Neuronal stem cell (in vitro differentiated cells): Measurements from ENCODE around the gene SMIM11.

Experiments
- DNase-seq: peaks from one replicate; pipeline ENCODE4 v3.0.0-alpha.2; 2013; ENCODE audit warnings: low spot score
- H2AFZ ChIP-seq: one replicate; pipeline ENCODE4 v1.6.1; 2013; ENCODE audit warnings: mild to moderate bottlenecking, low read length, inconsistent platforms
- H2AK5ac ChIP-seq: 2 replicates; pipeline ENCODE4 v1.6.1; 2013; ENCODE audit warnings: low read depth, mild to moderate bottlenecking, inconsistent platforms, low read length, moderate library complexity, mixed read lengths
- H2BK120ac ChIP-seq: 2 replicates; pipeline ENCODE4 v1.6.1; 2013; ENCODE audit warnings: low read depth, mild to moderate bottlenecking, inconsistent platforms, low read length, moderate library complexity, mixed read lengths
- H2BK12ac ChIP-seq: one replicate; pipeline ENCODE4 v1.6.1; 2013; ENCODE audit warnings: low read length, inconsistent platforms
- H2BK15ac ChIP-seq: 2 replicates; pipeline ENCODE4 v1.6.1; 2013; ENCODE audit warnings: mild to moderate bottlenecking, low read length, inconsistent platforms, mixed read lengths
- H2BK5ac ChIP-seq: one replicate; pipeline ENCODE4 v1.6.1; 2013; ENCODE audit warnings: inconsistent platforms, mild to moderate bottlenecking, low read length, moderate library complexity
- H3K14ac ChIP-seq: one replicate; pipeline ENCODE4 v1.6.1; 2013; ENCODE audit warnings: low read length, inconsistent platforms
- H3K18ac ChIP-seq: 2 replicates; pipeline ENCODE4 v1.6.1; 2013; ENCODE audit warnings: low read length, inconsistent platforms
- H3K23ac ChIP-seq: 2 replicates; pipeline ENCODE4 v1.6.1; 2013; ENCODE audit warnings: low read depth, mild to moderate bottlenecking, mixed read lengths, low read length, inconsistent platforms; ENCODE audit not compliant: poor library complexity
- H3K27ac ChIP-seq: replicated peaks from 3 replicates; pipeline ENCODE4 v1.5.1; 2013; ENCODE audit warnings: low read length, inconsistent platforms
- H3K27me3 ChIP-seq, 3 experiments: 2 replicates each; pipeline ENCODE4 v1.6.1; 2013; ENCODE audit warnings: low read length in 3 of 3, mild to moderate bottlenecking in 2 of 3, inconsistent platforms in 1 of 3, low read depth in 1 of 3, mixed read lengths in 1 of 3, moderate library complexity in 1 of 3; ENCODE audit not compliant: control insufficient read depth in 3 of 3, insufficient read depth in 3 of 3
- H3K36me3 ChIP-seq, 2 donors: replicated peaks in 1 of 2; 2 replicates each; pipeline ENCODE4 v1.6.1; 2013; ENCODE audit warnings: low read length in 2 of 2; ENCODE audit not compliant: control insufficient read depth in 2 of 2, insufficient read depth in 2 of 2
- H3K4ac ChIP-seq: 2 replicates; pipeline ENCODE4 v1.6.1; 2013; ENCODE audit warnings: inconsistent platforms, mild to moderate bottlenecking, low read length, moderate library complexity
- H3K4me1 ChIP-seq, 2 donors: 1 replicate in 1 of 2; 2 replicates in 1 of 2; pipeline ENCODE4 v1.6.1; 2013; ENCODE audit warnings: low read length in 2 of 2, low read depth in 1 of 2; ENCODE audit not compliant: control insufficient read depth in 2 of 2, insufficient read depth in 1 of 2
- H3K4me2 ChIP-seq: one replicate; pipeline ENCODE4 v1.6.1; 2013; ENCODE audit warnings: mild to moderate bottlenecking, low read length, inconsistent platforms; ENCODE audit not compliant: insufficient read depth, poor library complexity, severe bottlenecking
- H3K4me3 ChIP-seq, 2 donors: 2 replicates each; pipeline ENCODE4 v1.5.1; 2013; ENCODE audit warnings: low read length in 2 of 2, mild to moderate bottlenecking in 2 of 2, inconsistent platforms in 1 of 2, moderate library complexity in 1 of 2
- H3K79me1 ChIP-seq: one replicate; pipeline ENCODE4 v1.6.1; 2013; ENCODE audit warnings: low read depth, mild to moderate bottlenecking, inconsistent platforms, low read length, moderate library complexity
- H3K9ac ChIP-seq: one replicate; pipeline ENCODE4 v1.6.1; 2013; ENCODE audit warnings: mild to moderate bottlenecking, low read depth, low read length, inconsistent platforms; ENCODE audit not compliant: poor library complexity
- H3K9me3 ChIP-seq, 2 donors: replicated peaks in 1 of 2; 2 replicates each; pipeline versions ENCODE3 to v1.6.1; 2013; ENCODE audit warnings: low read length in 2 of 2, mild to moderate bottlenecking in 2 of 2, inconsistent platforms in 1 of 2, low read depth in 1 of 2, mixed read lengths in 1 of 2, moderate library complexity in 1 of 2; ENCODE audit not compliant: control insufficient read depth in 2 of 2, insufficient read depth in 1 of 2
- H4K8ac ChIP-seq: one replicate; pipeline ENCODE4 v1.6.1; 2013; ENCODE audit warnings: low read depth, mild to moderate bottlenecking, inconsistent platforms, low read length, moderate library complexity
- H4K91ac ChIP-seq: one replicate; pipeline ENCODE4 v1.6.1; 2013; ENCODE audit warnings: low read length, low read depth, mild to moderate bottlenecking, inconsistent platforms; ENCODE audit not compliant: poor library complexity
- WGBS, 2 donors: extraction: QIAGEN DNeasy Blood & Tissue Kit; methylation state at CpG; one replicate each; pipeline ENCODE4 v1.1.7; 2013; ENCODE audit warnings: missing lambda C conversion rate in 2 of 2, mixed read lengths in 1 of 2; ENCODE audit not compliant: insufficient read length in 2 of 2, insufficient replicate concordance in 1 of 2; ENCODE audit errors: extremely low coverage in 2 of 2; 5-methylcytosine and 5-hydroxymethylcytosine counted together

The SMIM11 gene

DNA sequence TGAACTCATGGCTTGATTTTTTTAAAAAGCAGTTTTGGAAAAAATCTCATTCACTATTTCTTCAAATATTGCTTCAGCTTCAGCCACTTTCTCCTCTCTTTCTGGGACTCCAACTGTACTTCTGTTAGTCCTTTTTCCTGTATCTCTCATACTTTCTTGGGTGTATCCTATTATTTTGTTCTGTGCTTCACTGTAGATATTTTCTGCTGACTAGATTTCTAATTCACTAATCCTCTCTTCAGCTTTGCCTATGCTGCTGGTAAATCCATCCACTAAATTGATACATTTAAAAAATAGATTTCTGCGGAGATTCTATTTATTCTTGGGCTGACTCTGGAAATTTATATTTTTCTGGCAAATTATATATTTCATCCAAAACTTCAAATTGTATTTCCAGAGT lies 16.4 kb upstream of the SMIM11 start:
- Histone ChIP-seq H3K4me3 (no peak overlapping the region), H3K27me3 (peaks cover 0 to 4% (median 0%) of the 10 kb centered on the region in 3 experiments), H3K36me3 (no peaks in the 10 kb centered on the region), H2BK120ac (no peak overlapping the region), H3K9ac (no peak overlapping the region), H3K18ac (no peak overlapping the region), H3K9me3 (no peaks in the 10 kb centered on the region), H3K23ac (no peak overlapping the region), H3K27ac (no peak overlapping the region), H3K14ac (no peak overlapping the region), H3K4me2 (no peak overlapping the region), H4K8ac (no peak overlapping the region), H2BK5ac (no peak overlapping the region), H4K91ac (no peak overlapping the region), H3K4ac (no peak overlapping the region), H2AFZ (no peak overlapping the region), H2AK5ac (no peak overlapping the region), H2BK15ac (no peak overlapping the region), H3K79me1 (no peaks in the 10 kb centered on the region), H2BK12ac (no peak overlapping the region), H3K4me1 (no peaks in the 10 kb centered on the region)
- no CpG with 5 or more reads among the region's 1 CpG for WGBS, 2 donors
- no peak for DNase-seq

DNA sequence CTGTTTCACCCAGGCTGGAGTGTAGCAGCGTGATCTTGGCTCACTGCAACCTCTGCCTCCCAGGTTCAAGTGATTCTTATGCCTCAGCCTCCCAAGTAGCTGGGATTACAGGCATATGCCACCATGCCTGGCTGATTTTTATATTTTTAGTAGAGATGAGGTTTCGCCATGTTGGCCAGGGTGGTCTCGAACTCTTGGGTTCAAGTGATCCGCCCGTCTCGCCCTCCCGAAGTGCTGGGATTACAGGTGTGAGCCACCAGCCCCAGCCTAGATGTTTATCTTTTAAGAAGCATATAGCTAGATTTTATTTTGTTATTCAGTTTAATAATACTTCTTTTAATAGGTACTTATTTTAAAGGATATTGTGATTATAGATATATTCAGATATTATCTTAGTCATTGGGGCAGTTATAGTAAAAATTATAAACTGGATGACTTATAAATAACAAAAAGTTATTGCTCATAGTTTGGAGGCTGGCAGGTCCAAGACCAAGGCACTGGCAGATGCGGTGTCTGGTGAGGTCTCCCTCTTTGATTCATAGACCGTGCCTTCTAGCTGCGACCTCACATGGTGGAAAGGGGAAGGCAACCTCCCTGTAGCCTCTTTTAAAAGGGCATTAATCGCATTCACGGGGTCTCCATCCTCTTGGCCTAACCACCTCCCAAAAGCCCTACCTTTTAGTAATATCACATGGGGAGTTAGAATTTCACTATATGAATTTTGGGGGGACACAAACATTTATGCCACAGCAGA lies 14.6 kb upstream of the SMIM11 start:
- no peak overlapping the region for H2BK15ac ChIP-seq
- no peaks in the 10 kb centered on the region for H3K36me3 ChIP-seq
- no peak overlapping the region for H3K23ac ChIP-seq
- H3K14ac ChIP-seq: no peak overlapping the region
- H2AK5ac ChIP-seq: no peak overlapping the region
- H2AFZ ChIP-seq: no peak overlapping the region
- peaks cover 0 to 2% of the 10 kb centered on the region in 2 donors for H3K4me1 ChIP-seq
- H4K8ac ChIP-seq: no peak overlapping the region
- H3K4ac ChIP-seq: no peak overlapping the region
- no peak overlapping the region for H3K9ac ChIP-seq
- H3K9me3 ChIP-seq: no peaks in the 10 kb centered on the region
- no peaks in the 10 kb centered on the region for H3K79me1 ChIP-seq
- no peak overlapping the region for H3K27ac ChIP-seq
- H3K4me2 ChIP-seq: no peak overlapping the region
- no peak overlapping the region for H4K91ac ChIP-seq
- no peak overlapping the region for H2BK12ac ChIP-seq
- H2BK120ac ChIP-seq: no peak overlapping the region
- no peak for DNase-seq
- H3K27me3 ChIP-seq: no peaks in the 10 kb centered on the region
- H3K18ac ChIP-seq: no peak overlapping the region
- no peak overlapping the region for H2BK5ac ChIP-seq
- H3K4me3 ChIP-seq: no peak overlapping the region
- WGBS, 2 donors: no CpG with 5 or more reads among the region's 12 CpGs

DNA sequence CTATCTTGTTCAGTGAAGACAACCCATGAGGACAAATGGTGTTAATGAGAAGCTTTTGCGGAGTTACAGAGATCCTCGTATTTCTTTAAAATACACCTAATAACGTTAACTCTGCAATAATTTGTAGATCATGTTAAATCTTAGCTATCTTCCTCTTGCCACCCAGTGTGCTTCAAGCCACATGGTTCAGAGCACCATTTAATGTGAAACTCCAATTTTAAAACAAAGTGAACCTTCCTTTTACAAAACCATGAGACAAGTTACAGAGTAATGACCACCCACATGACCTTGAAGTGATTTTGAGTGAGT lies 13.2 kb upstream of the SMIM11 start:
- H3K27me3 ChIP-seq: no peaks in the 10 kb centered on the region
- WGBS, 2 donors: no CpG with 5 or more reads among the region's 3 CpGs
- H2BK15ac ChIP-seq: no peak overlapping the region
- no peak overlapping the region for H3K14ac ChIP-seq
- DNase-seq: no peak
- no peak overlapping the region for H3K4me2 ChIP-seq
- no peaks in the 10 kb centered on the region for H3K36me3 ChIP-seq
- H4K91ac ChIP-seq: no peak overlapping the region
- H2BK5ac ChIP-seq: no peak overlapping the region
- H3K79me1 ChIP-seq: no peaks in the 10 kb centered on the region
- no peak overlapping the region for H3K23ac ChIP-seq
- no peak overlapping the region for H3K9ac ChIP-seq
- H2BK120ac ChIP-seq: no peak overlapping the region
- H3K9me3 ChIP-seq: no peaks in the 10 kb centered on the region
- peak overlapping the region; percentile 66 for H2AFZ ChIP-seq
- no peak overlapping the region for H4K8ac ChIP-seq
- H2BK12ac ChIP-seq: no peak overlapping the region
- H3K4ac ChIP-seq: no peak overlapping the region
- no peak overlapping the region for H3K18ac ChIP-seq
- H3K27ac ChIP-seq: no peak overlapping the region
- H3K4me3 ChIP-seq: no peak overlapping the region
- peaks cover 0 to 3% of the 10 kb centered on the region in 2 donors for H3K4me1 ChIP-seq
- no peak overlapping the region for H2AK5ac ChIP-seq

DNA sequence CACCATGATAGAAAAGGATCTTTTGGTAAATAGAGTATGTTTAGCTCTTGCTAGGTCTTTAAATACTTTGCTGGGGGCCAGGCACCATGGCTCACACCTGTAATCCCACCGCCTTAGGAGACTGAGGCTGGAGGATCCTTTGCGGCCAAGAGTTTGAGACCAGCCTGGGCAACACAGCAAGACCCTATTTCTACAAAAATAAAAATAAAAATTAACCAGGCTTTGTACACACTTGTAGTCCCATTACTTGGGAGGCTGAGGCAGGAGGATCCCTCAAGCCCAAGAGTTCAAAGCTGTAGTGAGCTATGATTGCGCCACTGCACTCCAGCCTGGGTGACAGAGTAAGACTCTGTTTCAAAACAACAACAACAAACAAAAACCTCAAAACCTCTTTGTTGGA lies 12.6 kb upstream of the SMIM11 start:
- H4K8ac ChIP-seq: no peak overlapping the region
- no peak overlapping the region for H3K4ac ChIP-seq
- no peak overlapping the region for H3K4me2 ChIP-seq
- no peak overlapping the region for H3K23ac ChIP-seq
- H3K9ac ChIP-seq: no peak overlapping the region
- H4K91ac ChIP-seq: no peak overlapping the region
- no peak overlapping the region for H2BK15ac ChIP-seq
- peaks cover 2 to 5% of the 10 kb centered on the region in 2 donors for H3K4me1 ChIP-seq
- no CpG with 5 or more reads among the region's 3 CpGs for WGBS, 2 donors
- no peaks in the 10 kb centered on the region for H3K36me3 ChIP-seq
- H3K18ac ChIP-seq: no peak overlapping the region
- H3K14ac ChIP-seq: no peak overlapping the region
- no peak overlapping the region for H2BK120ac ChIP-seq
- no peak overlapping the region for H2BK12ac ChIP-seq
- H3K4me3 ChIP-seq: no peak overlapping the region
- no peak overlapping the region for H2AFZ ChIP-seq
- DNase-seq: no peak
- H3K79me1 ChIP-seq: no peaks in the 10 kb centered on the region
- no peak overlapping the region for H2AK5ac ChIP-seq
- no peak overlapping the region for H3K27ac ChIP-seq
- H2BK5ac ChIP-seq: no peak overlapping the region
- H3K27me3 ChIP-seq: no peaks in the 10 kb centered on the region
- H3K9me3 ChIP-seq: no peaks in the 10 kb centered on the region
